NCI-H2171 treated with DMSO at 0.1 percent for 48 hours (cell line): ENCODE data around the gene SLC17A7.
"Not testable (repeated sequence)": the region's sequence is repeated elsewhere in the genome, so short reads cannot be mapped to it uniquely, and the experiment has no call there.

Experiments
- DNase-seq: peaks from one replicate; lab custom pipeline; 2025; lab: John Stamatoyannopoulos, UW

The SLC17A7 gene

DNA sequence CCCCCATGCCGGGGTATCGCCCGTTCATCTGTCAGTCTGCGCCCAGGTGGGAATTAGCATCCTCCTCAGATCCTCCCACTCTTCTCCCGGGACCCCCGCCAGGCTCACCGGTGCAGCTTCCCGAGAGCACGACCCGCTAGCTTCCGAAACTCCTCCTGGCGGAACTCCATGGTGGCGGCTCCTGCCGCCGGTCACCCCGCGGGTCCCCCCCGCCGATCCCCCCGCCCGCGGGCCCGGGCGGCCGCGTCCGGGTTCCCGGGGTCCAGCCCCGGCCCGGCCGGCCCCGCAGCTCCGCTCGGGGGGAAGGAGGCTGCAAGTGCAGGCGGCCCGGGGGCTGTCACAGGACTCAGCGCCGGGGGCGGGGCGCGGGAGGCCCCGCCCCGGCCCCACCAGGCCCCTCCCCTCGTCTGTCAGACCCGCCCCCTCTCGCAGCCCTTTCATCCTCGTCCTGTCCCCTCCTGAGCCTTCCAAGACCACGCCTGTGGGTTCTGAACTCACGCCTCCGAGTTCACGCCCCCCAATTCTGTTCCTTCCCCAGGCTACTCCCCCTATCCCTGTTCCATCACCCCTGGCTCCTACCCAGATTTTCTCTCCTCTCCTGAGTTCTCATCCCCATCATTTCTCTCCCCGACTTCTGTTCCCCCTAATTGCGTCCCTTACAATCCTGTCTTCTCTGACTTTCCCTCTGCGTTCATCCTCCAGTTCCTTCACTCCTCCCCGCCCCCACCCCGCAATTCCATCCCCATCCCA lies at the start of gene SLC17A7:
Gene SLC17A7, minus strand, starts transcription at position 318 of the 750 bp plus-strand sequence. Its CDS starts 148 bp downstream, at position 170.
- peak; percentile 84 for DNase-seq

DNA sequence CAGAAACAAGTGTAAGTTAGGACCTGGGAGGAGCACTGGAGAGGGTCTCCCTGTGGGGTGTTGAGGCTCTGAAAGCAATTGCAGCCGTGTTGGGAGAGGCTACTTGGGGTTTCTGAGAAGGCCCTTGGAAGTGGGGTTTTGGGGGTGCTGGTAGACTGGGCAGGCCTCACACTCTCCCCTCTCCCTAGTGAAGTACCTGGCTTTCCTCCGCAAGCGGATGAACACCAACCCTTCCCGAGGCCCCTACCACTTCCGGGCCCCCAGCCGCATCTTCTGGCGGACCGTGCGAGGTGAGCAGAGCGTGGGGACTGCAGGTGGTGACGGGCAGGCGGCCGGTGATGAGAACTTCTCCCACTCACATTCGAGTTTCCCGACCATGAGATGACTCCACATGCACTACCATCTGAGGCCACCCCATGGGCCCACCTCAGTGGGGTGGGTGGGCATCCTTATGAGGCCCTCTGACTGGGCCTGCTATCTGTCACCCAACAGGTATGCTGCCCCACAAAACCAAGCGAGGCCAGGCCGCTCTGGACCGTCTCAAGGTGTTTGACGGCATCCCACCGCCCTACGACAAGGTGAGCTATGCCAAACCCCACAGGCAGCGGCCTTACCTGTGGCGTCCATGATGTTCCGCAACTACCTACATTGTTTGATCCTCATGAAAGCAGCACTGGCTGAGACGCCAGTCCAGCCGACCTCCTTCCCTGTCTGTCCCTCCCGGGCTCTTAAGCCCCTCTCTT lies 49.1 kb upstream of the SLC17A7 start:
- no peak for DNase-seq

DNA sequence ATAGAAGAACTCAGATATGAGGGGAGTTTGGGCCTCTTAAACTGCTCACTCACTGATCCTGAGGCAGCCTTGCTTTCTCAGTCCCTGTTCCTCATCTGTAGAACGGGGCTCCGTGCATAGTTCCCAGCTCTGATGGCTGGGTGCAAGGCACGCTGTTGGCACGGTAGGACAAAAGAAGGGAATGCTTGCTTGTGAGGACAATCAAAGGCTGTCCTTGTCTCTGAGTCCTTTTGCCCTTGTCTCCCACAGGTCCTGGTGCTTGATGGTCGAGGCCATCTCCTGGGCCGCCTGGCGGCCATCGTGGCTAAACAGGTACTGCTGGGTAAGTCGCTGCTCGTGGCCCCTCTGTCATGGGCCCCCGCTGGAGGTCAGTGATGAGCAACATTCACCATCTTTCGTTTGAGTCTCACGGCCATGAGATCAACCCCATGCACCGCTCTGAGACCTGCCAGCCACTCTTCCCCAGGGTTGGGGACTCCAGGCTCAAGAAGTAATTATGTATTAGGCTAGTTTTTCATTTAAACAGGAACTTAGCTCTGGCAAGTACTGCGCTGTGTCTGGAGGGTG lies 48.4 kb upstream of the SLC17A7 start:
- DNase-seq: no peak

DNA sequence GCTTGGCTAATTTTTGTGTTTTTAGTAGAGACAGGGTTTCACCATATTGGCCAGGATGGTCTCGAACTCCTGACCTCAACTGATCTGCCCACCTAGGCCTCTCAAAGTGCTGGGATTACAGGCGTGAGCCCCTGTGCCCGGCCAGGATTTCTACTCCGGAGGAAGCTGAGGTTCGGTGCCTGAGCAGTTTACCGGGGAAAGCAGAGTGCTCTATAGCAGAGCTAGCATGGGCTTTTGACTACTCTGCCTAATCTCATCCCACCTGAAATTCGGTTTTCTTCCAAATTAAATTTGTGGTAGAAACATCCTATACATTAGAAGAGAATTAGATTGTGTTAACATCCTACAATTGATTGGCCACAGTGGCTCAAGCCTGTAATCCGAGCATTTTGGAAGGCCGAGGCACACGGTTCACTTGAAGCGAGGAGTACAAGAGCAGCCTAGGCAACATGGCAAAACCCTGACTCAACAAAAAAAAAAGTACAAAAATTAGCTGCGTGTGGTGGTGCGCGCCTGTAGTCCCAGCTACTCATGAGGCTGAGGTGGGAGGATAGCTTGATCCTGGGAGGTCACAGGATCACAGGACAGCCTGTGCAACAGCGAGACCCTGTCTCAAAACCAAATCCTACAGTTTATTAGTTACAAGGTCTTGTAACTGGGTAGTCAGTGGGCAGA lies 47.7 kb upstream of the SLC17A7 start:
- DNase-seq: no peak

DNA sequence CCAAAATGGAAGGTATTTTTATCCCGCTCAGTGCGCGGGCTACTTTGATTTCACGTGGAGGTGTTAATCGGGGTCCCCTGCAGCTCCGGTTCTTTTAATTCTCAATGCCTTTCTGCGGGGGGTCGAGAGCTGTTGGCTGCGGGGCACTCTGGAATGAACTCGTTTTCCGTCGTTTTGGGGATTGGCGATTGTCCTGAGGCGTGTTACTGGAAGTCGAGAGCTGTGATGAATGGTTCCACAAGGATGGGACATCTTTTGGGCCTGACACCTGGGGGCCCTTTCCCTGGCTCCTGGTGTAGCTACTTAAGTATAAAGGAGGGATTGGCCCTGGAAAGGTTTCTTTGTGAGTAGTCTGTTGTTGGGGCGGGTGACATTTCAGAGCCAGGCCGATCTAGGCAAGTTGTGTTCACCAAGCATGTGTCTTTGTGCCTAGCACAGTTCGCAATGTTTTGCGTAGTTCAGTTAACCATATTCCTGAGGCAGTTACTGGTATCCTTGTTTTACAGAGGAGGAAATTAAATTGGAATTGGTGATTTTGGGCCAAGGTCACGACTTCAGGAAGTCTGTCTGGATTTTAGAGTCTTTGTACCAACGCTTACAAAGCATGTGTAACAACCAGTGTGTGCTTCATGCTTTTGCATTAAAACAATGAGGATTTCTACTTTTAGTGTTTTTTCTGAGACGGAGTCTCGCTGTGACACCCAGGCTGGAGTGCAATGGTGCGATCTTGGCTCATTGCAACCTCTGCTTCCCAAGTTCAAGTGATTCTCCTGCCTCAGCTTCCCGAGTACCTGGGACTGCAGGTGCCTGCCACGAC lies 46.9 kb upstream of the SLC17A7 start:
- DNase-seq: no peak

DNA sequence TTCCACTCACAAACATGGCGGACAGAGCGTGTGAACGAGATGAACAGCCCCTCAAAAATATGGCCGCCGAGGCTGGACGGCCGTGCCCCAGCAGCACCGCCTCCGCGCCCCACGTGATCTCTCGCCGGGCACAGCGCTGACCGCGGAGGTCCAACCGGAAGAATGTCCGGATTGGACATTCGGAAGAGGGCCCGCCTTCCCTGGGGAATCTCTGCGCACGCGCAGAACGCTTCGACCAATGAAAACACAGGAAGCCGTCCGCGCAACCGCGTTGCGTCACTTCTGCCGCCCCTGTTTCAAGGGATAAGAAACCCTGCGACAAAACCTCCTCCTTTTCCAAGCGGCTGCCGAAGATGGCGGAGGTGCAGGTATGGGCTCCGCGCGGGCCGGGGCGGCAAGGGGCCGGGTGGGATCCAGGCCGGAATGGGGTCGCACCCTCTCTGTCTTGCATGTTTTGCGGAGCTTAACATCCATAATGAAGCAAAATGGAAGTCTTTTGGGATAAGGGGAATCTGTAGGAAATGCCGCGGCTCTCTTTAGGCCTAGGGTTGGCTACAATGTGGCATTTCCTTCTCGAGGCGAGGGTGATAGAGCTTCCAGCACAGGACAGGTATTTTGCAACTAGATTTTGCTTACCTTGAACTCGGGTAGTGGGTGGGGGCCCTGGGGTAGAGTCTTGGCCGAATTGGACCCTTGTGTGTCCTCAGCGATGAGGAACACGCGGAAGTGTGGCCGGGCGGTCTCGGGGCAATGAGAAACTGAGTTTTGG lies 46.1 kb upstream of the SLC17A7 start, which contains the start of gene RPL13A:
Gene RPL13A, plus strand, starts transcription at position 332 of the 769 bp plus-strand sequence. Its CDS starts 22 bp downstream, at position 354.
- DNase-seq: peak; percentile 98

DNA sequence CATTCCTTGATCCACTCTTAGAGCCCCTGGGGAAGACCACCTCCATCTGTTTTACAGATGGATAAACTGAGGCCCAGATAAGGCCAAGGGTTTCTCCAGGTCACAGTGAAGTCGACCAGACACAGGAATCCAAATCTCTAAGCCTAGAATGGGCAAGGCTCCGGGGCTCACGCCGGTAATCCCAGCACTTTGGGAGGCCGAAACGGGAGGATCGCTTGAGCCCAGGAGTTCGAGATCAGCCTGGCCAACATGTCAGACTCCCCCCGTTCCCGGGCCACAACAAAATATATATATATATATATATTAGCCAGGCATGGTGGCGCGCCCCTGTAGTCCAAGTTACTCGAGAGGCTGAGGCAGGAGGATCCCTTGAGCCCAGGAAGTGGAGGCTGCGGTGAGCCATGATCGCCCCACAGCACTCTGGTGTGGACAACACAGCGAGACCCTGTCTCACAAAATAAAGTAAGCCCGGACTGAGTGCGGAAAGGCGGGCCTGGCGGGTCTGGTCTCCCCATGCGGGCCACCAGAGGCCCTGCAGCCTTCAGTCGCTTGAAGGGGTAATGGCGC lies 45.5 kb upstream of the SLC17A7 start:
- DNase-seq: no peak

DNA sequence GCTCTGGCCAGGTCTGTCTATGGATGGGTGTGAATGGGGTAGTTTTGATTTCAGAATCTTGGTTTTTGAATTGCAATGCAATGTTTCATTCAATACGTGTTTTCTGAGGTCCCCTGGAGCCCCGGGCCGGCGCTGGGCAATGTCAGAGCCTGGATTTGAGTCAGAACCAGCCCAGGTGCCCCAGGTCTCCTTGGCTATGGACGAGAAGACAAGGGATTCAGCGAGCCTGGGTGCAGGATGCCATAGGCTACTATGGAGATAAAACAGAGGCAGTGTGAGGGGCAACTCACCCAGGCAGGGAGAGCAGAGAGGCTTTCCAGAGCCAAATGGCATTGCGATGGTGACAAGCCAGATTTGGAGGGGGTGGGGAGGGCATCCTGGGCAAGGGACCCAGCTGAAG lies 44.9 kb upstream of the SLC17A7 start:
- no peak for DNase-seq

DNA sequence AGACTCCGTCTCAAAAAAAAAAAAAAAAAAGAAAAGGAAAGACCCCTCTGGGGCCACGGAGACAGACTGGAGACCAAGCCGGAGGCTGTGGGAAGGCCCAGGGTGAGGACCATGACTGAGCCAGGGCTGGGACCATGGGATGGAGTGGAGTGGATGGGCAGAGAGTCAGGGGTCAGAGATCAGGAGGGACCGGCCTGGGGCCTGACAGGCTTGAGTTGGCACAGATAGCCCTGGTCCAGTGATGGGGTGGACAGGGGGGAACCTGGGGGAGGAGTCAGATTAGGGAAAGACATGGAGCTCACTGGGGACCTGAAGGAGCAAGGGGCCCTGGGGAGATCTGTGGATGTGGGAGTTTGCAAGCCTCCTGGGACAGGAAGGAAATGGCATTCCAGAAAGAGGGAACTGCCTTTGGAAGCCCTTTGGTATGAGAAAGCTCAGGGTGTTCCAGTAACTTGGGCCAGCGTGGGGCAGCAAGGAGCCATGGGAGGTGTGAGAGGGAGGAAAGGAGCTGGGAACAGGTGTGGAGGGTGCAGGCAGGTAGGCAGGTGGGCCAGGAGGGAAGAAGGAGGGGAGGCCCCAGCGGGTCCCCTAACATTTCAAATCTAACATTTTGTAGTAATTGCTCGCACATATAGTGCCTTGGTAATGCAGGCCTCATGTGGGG lies 39.8 kb upstream of the SLC17A7 start:
- DNase-seq: no peak

DNA sequence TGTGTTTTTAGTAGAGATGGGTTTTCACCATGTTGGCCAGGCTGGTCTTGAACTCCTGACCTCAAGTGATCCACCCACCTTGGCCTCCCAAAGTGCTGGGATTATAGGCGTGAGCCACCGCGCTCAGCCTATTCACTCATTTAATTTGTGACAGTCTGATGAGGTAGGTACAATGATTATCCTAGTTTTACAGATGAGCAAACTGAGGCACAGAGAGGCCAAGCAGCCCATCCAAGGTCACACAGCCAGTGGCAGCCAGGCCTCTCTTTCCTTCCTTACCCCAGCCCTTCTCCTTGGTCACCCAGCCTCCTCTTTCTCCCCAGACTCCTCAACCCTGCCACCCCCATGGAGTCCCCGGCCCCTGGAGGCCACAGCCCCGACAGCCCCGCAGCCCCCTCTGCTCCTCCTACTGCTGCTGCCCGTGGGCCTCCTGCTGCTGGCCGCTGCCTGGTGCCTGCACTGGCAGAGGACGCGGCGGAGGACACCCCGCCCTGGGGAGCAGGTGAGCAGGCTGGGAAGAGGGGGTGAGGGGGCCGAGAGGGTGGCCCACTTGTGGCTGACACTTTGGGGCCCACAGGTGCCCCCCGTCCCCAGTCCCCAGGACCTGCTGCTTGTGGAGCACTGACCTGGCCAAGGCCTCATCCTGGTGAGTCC lies 38.8 kb upstream of the SLC17A7 start:
- DNase-seq: no peak

DNA sequence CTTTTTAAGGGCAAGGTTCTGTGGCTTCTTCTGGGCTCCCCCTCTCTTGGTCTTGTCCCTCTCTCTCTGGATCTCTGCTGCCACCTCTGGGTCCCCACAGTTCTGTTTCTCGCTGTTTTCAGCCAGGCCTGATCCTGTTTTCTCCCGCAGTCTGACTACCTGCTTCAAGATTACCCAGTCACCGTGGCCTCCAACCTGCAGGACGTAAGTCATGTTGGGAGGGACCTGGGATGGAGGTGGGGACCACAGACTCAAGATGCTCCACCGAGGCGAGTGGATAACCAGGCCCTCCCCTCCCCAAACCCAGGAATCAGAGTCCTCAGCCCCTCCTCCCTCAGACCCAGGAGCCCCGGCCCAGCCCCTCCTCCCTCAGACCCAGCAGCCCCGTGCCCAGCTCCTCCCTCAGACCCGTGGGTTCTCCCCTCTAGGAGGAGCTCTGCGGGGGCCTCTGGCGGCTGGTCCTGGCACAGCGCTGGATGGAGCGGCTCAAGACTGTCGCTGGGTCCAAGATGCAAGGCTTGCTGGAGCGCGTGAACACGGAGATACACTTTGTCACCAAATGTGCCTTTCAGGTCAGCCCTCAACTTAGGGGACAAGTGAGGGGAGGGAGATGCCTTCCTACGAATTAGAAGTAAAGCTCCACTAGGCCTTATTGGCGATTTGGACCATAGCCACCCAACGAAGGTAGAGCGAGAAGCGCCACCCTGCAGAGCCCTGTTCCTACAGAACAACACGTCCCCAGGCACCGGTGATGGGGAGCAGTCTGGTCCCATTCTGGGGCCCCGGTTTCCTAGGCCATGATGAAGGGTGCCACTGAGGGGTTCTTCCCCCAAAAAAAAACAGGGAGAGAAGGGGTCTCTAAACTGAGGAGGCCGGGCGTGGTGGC lies 34.9 kb upstream of the SLC17A7 start:
- no peak for DNase-seq

DNA sequence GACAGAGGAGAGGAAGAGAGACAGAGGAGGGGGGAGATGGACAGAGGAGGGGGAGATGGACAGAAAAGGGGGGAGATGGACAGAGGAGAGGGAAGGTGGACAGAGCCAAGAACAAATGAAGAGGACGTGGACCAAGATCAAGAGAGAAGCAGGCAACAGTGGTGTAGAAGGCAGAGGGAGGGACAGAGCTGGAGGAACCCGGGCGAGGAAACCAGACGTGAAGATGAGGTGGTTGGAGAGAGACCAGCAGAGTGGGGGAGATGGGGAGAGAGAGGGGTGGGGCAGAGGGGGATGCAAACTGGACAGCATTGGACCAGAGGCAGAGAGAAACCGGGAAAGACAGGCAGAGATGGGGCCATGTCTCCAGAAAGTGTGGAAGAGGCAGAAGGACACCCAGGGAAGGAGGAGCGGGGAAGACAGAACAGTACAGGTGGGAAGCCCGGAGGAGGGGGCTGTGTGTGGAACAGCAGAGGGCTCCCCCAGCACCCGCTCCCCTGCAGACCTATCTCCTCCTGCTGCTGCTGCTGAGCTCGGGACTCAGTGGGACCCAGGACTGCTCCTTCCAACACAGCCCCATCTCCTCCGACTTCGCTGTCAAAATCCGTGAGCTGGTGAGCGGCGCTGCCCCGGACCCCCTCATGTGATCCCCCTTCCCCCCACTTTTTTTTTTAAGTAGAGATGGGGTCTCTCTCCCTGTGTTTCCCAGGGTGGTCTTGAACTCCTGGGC lies 34.0 kb upstream of the SLC17A7 start:
- DNase-seq: no peak

DNA sequence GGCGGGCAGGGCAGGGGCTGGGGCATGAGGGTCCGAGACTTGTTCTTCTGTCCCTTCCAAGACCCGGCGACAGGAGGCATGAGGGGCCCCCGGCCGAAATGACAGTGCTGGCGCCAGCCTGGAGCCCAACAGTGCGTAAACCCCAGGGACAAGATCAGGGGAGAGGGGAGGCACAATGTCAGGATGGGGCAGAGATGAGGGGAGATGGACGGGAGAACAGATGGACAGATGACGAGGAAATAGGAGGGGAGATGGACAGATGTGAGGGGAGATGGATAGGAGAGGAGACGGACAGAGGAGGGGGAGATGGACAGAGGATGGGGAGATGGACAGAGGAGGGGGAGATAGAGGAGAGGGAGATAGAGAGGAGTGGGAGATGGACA lies 33.2 kb upstream of the SLC17A7 start:
- DNase-seq: no peak

DNA sequence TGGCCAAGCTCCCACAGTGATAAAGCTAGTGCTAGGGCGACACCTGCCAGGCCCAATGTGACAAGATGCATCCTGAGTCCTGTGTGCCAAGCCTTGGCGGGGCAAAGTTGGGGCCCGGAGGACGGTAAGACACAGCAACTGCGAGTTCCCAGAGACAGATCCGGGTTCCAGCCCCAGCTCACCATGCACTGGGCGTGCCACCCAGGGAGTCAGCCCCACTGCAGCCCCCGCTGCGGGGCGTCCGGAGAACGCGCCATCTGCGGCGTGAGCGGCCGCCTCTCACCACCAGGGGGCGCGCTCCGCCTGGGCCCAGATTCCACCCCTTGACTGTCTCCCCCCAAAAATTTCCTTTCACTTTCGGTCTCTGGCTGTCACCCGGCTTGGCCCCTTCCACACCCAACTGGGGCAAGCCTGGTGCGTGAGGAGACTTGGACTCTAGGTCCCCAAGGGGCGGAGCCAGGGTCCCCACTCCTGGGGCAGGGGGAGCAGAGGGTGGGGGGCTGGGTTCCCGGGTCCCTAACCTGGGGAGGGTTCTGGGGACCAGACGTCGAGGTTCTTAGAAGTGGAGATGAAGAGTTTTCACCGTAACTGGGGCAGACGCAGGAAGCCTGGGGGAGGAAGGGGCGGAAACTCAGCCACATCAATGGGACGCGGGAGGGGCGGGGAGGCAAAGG lies 32.7 kb upstream of the SLC17A7 start, which contains the start of gene FLT3LG:
Gene FLT3LG, plus strand, starts transcription at position 348 of the 674 bp plus-strand sequence. CDS start 425 bp downstream, outside the sequence.
- peak; percentile 62 for DNase-seq

DNA sequence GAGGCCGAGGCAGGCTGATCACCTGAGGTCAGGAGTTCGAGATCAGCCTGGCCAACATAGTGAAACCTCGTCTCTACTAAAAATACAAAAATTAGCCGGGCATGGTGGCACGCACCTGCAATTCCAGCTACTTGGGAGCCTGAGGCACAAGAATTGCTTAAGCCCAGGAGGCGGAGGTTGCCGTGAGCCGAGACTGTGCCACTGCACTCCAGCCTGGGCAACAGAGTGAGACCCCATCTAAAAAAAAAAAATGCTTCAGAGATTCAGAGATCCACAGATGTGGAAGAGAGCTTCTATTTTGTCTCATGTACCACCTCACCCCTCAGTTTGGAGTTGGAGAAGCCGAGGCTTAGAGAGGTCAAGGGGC lies 32.2 kb upstream of the SLC17A7 start:
- not testable (repeated sequence) for DNase-seq

DNA sequence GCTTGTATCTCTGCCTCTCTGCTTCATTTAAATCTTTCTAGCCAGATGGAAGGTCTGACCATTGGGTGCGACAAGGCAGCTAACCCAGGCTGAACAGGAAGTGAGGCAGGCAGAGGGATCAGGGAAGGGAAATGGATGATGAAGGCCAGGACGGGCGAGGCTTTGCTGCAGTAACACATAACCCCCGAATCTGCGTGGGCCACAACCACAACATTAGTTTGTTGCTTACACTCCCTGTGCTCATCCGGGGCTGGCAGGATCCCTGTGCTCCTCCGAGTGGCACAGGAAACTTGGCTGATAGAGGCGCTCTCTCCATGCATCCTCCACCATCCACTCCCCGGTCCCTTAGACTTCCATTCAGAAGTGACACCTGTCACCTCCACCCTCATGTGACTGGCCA lies 31.6 kb upstream of the SLC17A7 start:
- DNase-seq: no peak

DNA sequence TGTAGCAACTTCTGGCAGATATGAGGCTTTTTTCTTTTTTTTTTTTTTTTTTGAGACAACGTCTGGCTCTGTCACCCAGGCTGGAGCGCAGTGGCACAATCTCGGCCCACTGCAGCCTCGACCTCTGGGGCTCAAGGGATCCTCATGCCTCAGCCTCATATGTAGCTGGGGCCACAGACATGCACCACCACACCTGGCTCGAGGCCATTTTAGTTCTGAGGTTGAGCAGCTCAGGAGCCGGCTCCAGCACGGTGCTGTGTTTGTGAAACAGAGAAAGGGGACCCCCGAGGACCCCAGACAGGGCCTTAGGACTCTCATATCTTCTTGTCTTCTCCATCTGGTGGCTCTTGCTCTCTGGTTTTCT lies 29.3 kb upstream of the SLC17A7 start:
- DNase-seq: no peak
